Vagina (tissue), 2 donors: ENCODE measurements around the gene INTS2.

Experiments
- POLR2A ChIP-seq, 2 donors: fragments of 450-650 bp; IDR thresholded peaks; one replicate each; pipeline ENCODE4 v1.6.1; 2017; ENCODE audit warnings: antibody characterized with exemption in 2 of 2, mild to moderate bottlenecking in 2 of 2, moderate library complexity in 2 of 2
- POLR2AphosphoS5 ChIP-seq, 2 donors: sonication (generic); formaldehyde crosslinking; IDR thresholded peaks; one replicate each; pipeline ENCODE4 v1.9.0; 2017; ENCODE audit warnings: antibody characterized with exemption in 2 of 2, mild to moderate bottlenecking in 2 of 2, low read depth in 1 of 2; ENCODE audit not compliant: insufficient read depth in 1 of 2
- TF ChIP-seq, protein P1 (sequence below), 3 experiments: fragments of 450-650 bp in 2 of 3; fragments of 200-600 bp in 1 of 3; sonication (generic) in 1 of 3; IDR thresholded peaks; one replicate each; pipeline ENCODE4 v1.5.1; 2017 to 2019; ENCODE audit warnings: antibody characterized with exemption in 3 of 3, mild to moderate bottlenecking in 2 of 3, moderate library complexity in 2 of 3

DNA sequence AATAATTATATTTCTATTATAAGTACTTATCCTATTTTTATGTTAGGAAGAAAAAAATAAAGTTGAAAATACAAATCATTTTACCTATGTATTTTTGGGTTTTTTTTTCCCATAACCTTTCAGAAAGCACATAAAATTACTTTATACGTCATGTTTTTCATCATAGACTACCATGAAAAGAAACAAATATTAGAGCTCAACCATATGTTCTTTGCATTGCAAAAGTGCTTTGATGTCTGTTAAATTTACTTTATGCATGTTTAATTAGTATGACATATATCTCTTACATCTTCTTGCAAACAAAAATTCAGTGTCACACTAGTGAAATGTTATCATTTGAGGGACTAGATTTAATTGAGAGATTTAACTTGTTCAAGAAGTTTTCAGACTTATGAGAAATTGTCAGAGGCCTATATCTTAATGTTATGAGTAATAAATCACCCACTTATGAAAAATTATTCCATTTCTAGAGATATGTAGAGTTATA lies 88.4 kb downstream of the INTS2 start:
- TF ChIP-seq POLR2A (IDR thresholded peaks at IDR 0.05) (no peak), POLR2AphosphoS5 (IDR thresholded peaks at IDR 0.05; ENCODE audit: insufficient read depth in 1 of 2, low read depth in 1 of 2) (no peak)
- TF ChIP-seq, protein P1, sequence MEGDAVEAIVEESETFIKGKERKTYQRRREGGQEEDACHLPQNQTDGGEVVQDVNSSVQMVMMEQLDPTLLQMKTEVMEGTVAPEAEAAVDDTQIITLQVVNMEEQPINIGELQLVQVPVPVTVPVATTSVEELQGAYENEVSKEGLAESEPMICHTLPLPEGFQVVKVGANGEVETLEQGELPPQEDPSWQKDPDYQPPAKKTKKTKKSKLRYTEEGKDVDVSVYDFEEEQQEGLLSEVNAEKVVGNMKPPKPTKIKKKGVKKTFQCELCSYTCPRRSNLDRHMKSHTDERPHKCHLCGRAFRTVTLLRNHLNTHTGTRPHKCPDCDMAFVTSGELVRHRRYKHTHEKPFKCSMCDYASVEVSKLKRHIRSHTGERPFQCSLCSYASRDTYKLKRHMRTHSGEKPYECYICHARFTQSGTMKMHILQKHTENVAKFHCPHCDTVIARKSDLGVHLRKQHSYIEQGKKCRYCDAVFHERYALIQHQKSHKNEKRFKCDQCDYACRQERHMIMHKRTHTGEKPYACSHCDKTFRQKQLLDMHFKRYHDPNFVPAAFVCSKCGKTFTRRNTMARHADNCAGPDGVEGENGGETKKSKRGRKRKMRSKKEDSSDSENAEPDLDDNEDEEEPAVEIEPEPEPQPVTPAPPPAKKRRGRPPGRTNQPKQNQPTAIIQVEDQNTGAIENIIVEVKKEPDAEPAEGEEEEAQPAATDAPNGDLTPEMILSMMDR (IDR thresholded peaks at IDR 0.05): no peak
